Muscle of leg (tissue), 11 donors: Measurements from ENCODE around the gene ANKH. TPM values are rescaled to one million over a fixed set of nuclear protein-coding genes. Genes with fewer than 3 reads are reported as not detected.

ENCODE experiments used
- DNase-seq: peaks from one replicate; pipeline ENCODE4 v3.0.0; 2013
- H3K27ac ChIP-seq: one replicate; pipeline ENCODE4 v1.5.1; 2013; ENCODE audit warnings: mild to moderate bottlenecking, low read length, control low read depth
- H3K27me3 ChIP-seq: one replicate; pipeline ENCODE4 v1.6.1; 2013; ENCODE audit warnings: low read length; ENCODE audit not compliant: control insufficient read depth, insufficient read depth
- H3K36me3 ChIP-seq: one replicate; pipeline ENCODE4 v1.6.1; 2013; ENCODE audit warnings: low read length; ENCODE audit not compliant: control insufficient read depth, insufficient read depth
- H3K4me1 ChIP-seq: one replicate; pipeline ENCODE4 v1.6.1; 2013; ENCODE audit warnings: low read length; ENCODE audit not compliant: control insufficient read depth, insufficient read depth
- H3K4me3 ChIP-seq: one replicate; pipeline ENCODE4 v1.5.1; 2013; ENCODE audit warnings: low read length, control low read depth
- H3K9me3 ChIP-seq: replicated peaks from 2 replicates; pipeline ENCODE4 v1.6.1; 2013; ENCODE audit warnings: low read depth, low read length; ENCODE audit not compliant: control insufficient read depth
- WGBS: methylation state at CpG from one replicate; pipeline ENCODE4 v1.1.5; 2013; ENCODE audit warnings: missing lambda C conversion rate; ENCODE audit not compliant: insufficient coverage; 5-methylcytosine and 5-hydroxymethylcytosine counted together
- polyA plus RNA-seq, 8 donors: library from polyadenylated mRNA; unstranded; fragments of 120-200 nt; gene quantifications; one replicate each; pipeline versions ENCODE4 v1.2.1 to v1.2.3, GENCODE V29; 2013; ENCODE audit warnings: inconsistent platforms in 1 of 8, low replicate concordance in 1 of 8; ENCODE audit not compliant: insufficient read length in 8 of 8, insufficient read depth in 1 of 8
- total RNA-seq: library from RNA; stranded (reverse); fragments of 120-200 nt; gene quantifications from one replicate; pipeline ENCODE4 v1.2.4, GENCODE V29; 2013

Gene ANKH
- total and polyA plus RNA-seq, 9 donors, result 14.8 to 22.2 (median 16.8) TPM

GRCh38 chr5:14873093-14873492, 1.5 kb upstream of the ANKH start:
- Histone ChIP-seq H3K4me1 (peaks cover 12% of the 10 kb centered on the region), H3K36me3 (no peaks in the 10 kb centered on the region), H3K9me3 (no peaks in the 10 kb centered on the region), H3K27me3 (peaks cover 23% of the 10 kb centered on the region), H3K4me3 (no peak overlapping the region), H3K27ac (peak overlapping the region; percentile 75)
- no peak for DNase-seq
- no CpG with 5 or more reads among the region's 9 CpGs for WGBS

GRCh38 chr5:14872070-14872989, 752 bp upstream of the ANKH start:
- whole genome bisulfite sequencing, result under 1% methylated on average over 53 of the region's 73 CpGs
- Histone ChIP-seq H3K4me1 (peaks cover 12% of the 10 kb centered on the region), H3K9me3 (no peaks in the 10 kb centered on the region), H3K4me3 (peak overlapping the region; percentile 60), H3K27me3 (peaks cover 21% of the 10 kb centered on the region), H3K27ac (peak overlapping the region; percentile 75), H3K36me3 (no peaks in the 10 kb centered on the region)
- peak; percentile 77 for DNase-seq

GRCh38 chr5:14870337-14871213, 1.0 kb downstream of the ANKH start:
- Histone ChIP-seq H3K27ac (no peak overlapping the region), H3K4me1 (peaks cover 12% of the 10 kb centered on the region), H3K27me3 (peaks cover 21% of the 10 kb centered on the region), H3K36me3 (no peaks in the 10 kb centered on the region), H3K4me3 (peak overlapping the region; percentile 67), H3K9me3 (no peaks in the 10 kb centered on the region)
- DNase-seq, result peak; percentile 17
- WGBS, result 0% methylated on average over 3 of the region's 21 CpGs

GRCh38 chr5:14869668-14870164, 1.9 kb downstream of the ANKH start:
- no peak for DNase-seq
- H3K4me1 ChIP-seq, result peaks cover 12% of the 10 kb centered on the region
- peaks cover 21% of the 10 kb centered on the region for H3K27me3 ChIP-seq
- no peaks in the 10 kb centered on the region for H3K36me3 ChIP-seq
- 47% methylated on average over 5 of the region's 9 CpGs for WGBS
- H3K27ac ChIP-seq, result no peak overlapping the region
- H3K4me3 ChIP-seq, result no peak overlapping the region
- no peaks in the 10 kb centered on the region for H3K9me3 ChIP-seq

- Histone ChIP-seq H3K27me3 (peaks cover 21% of the 10 kb centered on the region), H3K4me3 (no peak overlapping the region), H3K27ac (no peak overlapping the region), H3K36me3 (no peaks in the 10 kb centered on the region), H3K4me1 (peaks cover 12% of the 10 kb centered on the region), H3K9me3 (no peaks in the 10 kb centered on the region)
- no peak for DNase-seq
- WGBS, result no CpG with 5 or more reads among the region's 2 CpGs
These were observed 2.3 kb downstream of the ANKH start for GRCh38 chr5:14869233-14869632.

GRCh38 chr5:14868771-14869170, 2.8 kb downstream of the ANKH start:
- Histone ChIP-seq H3K9me3 (no peaks in the 10 kb centered on the region), H3K27me3 (peaks cover 21% of the 10 kb centered on the region), H3K4me3 (no peak overlapping the region), H3K27ac (no peak overlapping the region), H3K4me1 (peaks cover 12% of the 10 kb centered on the region), H3K36me3 (no peaks in the 10 kb centered on the region)
- no peak for DNase-seq
- 73% methylated on average over 5 of the region's 7 CpGs for WGBS

- WGBS, result no CpG with 5 or more reads among the region's 2 CpGs
- no peaks in the 10 kb centered on the region for H3K4me1 ChIP-seq
- H3K27me3 ChIP-seq, result peaks cover 7% of the 10 kb centered on the region
- DNase-seq, result no peak
- H3K9me3 ChIP-seq, result no peaks in the 10 kb centered on the region
- no peak overlapping the region for H3K4me3 ChIP-seq
- H3K27ac ChIP-seq, result no peak overlapping the region
- H3K36me3 ChIP-seq, result no peaks in the 10 kb centered on the region
These were observed 7.3 kb downstream of the ANKH start for GRCh38 chr5:14864181-14864812.

- Histone ChIP-seq H3K27ac (no peak overlapping the region), H3K4me3 (no peak overlapping the region), H3K4me1 (no peaks in the 10 kb centered on the region), H3K36me3 (no peaks in the 10 kb centered on the region), H3K9me3 (no peaks in the 10 kb centered on the region), H3K27me3 (no peaks in the 10 kb centered on the region)
- no peak for DNase-seq
- no CpG with 5 or more reads among the region's 2 CpGs for WGBS
These were observed 8.5 kb downstream of the ANKH start for GRCh38 chr5:14863105-14863504.

GRCh38 chr5:14861123-14861765, 10.3 kb downstream of the ANKH start:
- Histone ChIP-seq H3K27ac (no peak overlapping the region), H3K4me3 (no peak overlapping the region), H3K36me3 (no peaks in the 10 kb centered on the region), H3K27me3 (no peaks in the 10 kb centered on the region), H3K9me3 (no peaks in the 10 kb centered on the region), H3K4me1 (no peaks in the 10 kb centered on the region)
- 83% methylated on average over 2 of the region's 4 CpGs for WGBS
- DNase-seq, result no peak
